GM13977 (cell line): ENCODE measurements around the gene CDC14B.

Source experiments
- DNase-seq: peaks from one replicate; pipeline ENCODE4 v3.0.0; 2012; ENCODE audit warnings: low spot score
- CTCF ChIP-seq: IDR thresholded peaks from 2 replicates; pipeline ENCODE4 v1.5.1; 2012; ENCODE audit warnings: mild to moderate bottlenecking, control low read depth; ENCODE audit not compliant: insufficient read depth; ENCODE audit errors: extremely low read depth, missing control alignments
- in situ Hi-C: fragments of 300-500 bp; cut with MboI; formaldehyde crosslinking; loops from one replicate; pipeline ENCODE4 v1.12.0; 2022; ENCODE audit warnings: low sequenced_read_pairs, low pct_unique_long_range_greater_than_20kb, mixed read lengths, inconsistent platforms; ENCODE audit not compliant: unreplicated experiment

CDC14B gene

GRCh38 chr9:96495341-96495740 lies 124.3 kb downstream of the CDC14B start:
- in situ Hi-C loops, result no loop called here
- no peak for TF ChIP-seq CTCF
- DNase-seq, result no peak

GRCh38 chr9:96494215-96494800 lies 125.3 kb downstream of the CDC14B start:
- TF ChIP-seq CTCF, result no peak
- no peak for DNase-seq
- in situ Hi-C loops, result no loop called here

- DNase-seq, result no peak
- TF ChIP-seq CTCF, result no peak
- in situ Hi-C loops, result no loop called here
These were observed 125.9 kb downstream of the CDC14B start for GRCh38 chr9:96493757-96494156.

- DNase-seq, result no peak
- TF ChIP-seq CTCF, result no peak
- in situ Hi-C loops, result no loop called here
These were observed 126.6 kb downstream of the CDC14B start for GRCh38 chr9:96492993-96493531.

- in situ Hi-C loops, result no loop called here
- DNase-seq, result no peak
- no peak for TF ChIP-seq CTCF
These were observed 127.6 kb downstream of the CDC14B start for GRCh38 chr9:96491880-96492525.

- no peak for DNase-seq
- in situ Hi-C loops, result no loop called here
- no peak for TF ChIP-seq CTCF
These were observed 128.4 kb downstream of the CDC14B start for GRCh38 chr9:96491079-96491879.
